ENCODE results near the gene RTN4IP1.

- TF ChIP-seq CTCF (IDR thresholded peaks at IDR 0.05 in 2 of 3, conservative IDR thresholded peaks at IDR 0.05 in 1 of 3; ENCODE audit: insufficient read depth in 2 of 3, low read depth in 1 of 3, low read length in 3 of 3) (no peak), ZNF23 (CRISPR knock-in tag; IDR thresholded peaks at IDR 0.05) (no peak), ZFP30 (CRISPR knock-in tag; IDR thresholded peaks at IDR 0.05; ENCODE audit: borderline replicate concordance) (no peak), FOXP4 (CRISPR knock-in tag; IDR thresholded peaks at IDR 0.05; ENCODE audit: borderline replicate concordance) (no peak), CBX3 (IDR thresholded peaks at IDR 0.05; ENCODE audit: borderline replicate concordance in 1 of 2, low read length in 2 of 2) (no peak), EZH2 (IDR thresholded peaks at IDR 0.05; ENCODE audit: borderline replicate concordance, low read depth, low read length) (no peak), NFIC (IDR thresholded peaks at IDR 0.05) (no peak; the same call in 1 of the 2 replicates), ZNF274 (IDR thresholded peaks at IDR 0.05; ENCODE audit: borderline replicate concordance, low read depth, low read length) (no peak), AFF4 (CRISPR knock-in tag; IDR thresholded peaks at IDR 0.05) (no peak), ZNF740 (CRISPR knock-in tag; IDR thresholded peaks at IDR 0.05) (no peak), ZNF740 (tag; IDR thresholded peaks at IDR 0.05) (peak in 1 of 2 experiments; percentile 68; a peak in 1 of 4 replicates), ZFPM2 (CRISPR knock-in tag; IDR thresholded peaks at IDR 0.05) (no peak), PBX2 (CRISPR knock-in tag; IDR thresholded peaks at IDR 0.05; ENCODE audit: low read depth) (no peak), PBX2 (tag; conservative IDR thresholded peaks at IDR 0.05; ENCODE audit: low read depth) (no peak)
Measured at GRCh38 chr6:106629103-106629858, at the start of gene RTN4IP1, which contains the start of gene QRSL1.

Data from K562 (cell line).